ENCODE data around the gene CCSER1. TPM values are rescaled to one million over a fixed set of nuclear protein-coding genes. Genes with fewer than 3 reads are reported as not detected.

Gene CCSER1
- total RNA-seq, 1 donor from 2014 or later = 11.9 TPM

DNA sequence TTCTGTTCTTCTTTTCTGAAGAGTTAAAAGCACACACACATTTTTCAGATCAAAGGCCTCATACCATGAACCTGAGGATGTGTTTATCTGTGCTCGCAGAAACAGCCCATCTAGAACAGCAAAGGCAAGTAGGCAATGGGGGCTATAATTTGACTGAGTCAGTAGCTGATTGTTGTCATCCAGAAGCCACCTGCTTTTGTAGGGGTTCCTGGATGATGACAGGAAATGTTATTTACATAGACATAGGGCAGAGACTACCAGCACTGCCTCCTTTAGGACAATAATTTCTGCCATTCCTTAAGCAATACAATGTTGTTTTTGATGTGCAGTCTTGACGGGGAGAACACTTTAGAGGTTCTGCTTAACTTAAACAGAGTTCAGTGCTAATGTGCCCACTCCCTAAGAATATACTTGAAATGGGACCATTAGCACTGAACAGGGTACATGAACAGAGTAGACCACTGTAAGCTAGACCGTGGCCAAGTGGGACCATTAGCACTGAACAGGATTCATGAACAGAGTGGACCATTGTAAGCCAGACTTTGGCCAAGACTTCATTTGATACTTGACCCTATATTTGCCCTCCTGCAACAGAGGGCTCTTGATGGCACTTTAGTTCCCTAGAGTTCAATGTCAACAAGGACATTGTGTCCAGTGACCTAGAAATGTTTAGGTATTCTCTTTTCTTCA, 42.8 kb upstream of the CCSER1 start:
- no peaks in the 10 kb centered on the region for H3K36me3 Mint-ChIP-seq (ENCODE audit: low read depth)
- peaks cover 3% of the 10 kb centered on the region for H3K9me3 Mint-ChIP-seq
- no peak overlapping the region for H3K27ac Mint-ChIP-seq (ENCODE audit: unreplicated experiment)
- TF ChIP-seq, protein P1, sequence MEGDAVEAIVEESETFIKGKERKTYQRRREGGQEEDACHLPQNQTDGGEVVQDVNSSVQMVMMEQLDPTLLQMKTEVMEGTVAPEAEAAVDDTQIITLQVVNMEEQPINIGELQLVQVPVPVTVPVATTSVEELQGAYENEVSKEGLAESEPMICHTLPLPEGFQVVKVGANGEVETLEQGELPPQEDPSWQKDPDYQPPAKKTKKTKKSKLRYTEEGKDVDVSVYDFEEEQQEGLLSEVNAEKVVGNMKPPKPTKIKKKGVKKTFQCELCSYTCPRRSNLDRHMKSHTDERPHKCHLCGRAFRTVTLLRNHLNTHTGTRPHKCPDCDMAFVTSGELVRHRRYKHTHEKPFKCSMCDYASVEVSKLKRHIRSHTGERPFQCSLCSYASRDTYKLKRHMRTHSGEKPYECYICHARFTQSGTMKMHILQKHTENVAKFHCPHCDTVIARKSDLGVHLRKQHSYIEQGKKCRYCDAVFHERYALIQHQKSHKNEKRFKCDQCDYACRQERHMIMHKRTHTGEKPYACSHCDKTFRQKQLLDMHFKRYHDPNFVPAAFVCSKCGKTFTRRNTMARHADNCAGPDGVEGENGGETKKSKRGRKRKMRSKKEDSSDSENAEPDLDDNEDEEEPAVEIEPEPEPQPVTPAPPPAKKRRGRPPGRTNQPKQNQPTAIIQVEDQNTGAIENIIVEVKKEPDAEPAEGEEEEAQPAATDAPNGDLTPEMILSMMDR (conservative IDR thresholded peaks at IDR 0.05) = no peak
- H3K4me3 Mint-ChIP-seq = no peak overlapping the region
- DNase-seq (ENCODE audit: low read depth, low spot score) = no peak
- H3K27me3 Mint-ChIP-seq (ENCODE audit: low read depth) = no peaks in the 10 kb centered on the region
- peaks cover 29% of the 10 kb centered on the region for H3K4me1 Mint-ChIP-seq

DNA sequence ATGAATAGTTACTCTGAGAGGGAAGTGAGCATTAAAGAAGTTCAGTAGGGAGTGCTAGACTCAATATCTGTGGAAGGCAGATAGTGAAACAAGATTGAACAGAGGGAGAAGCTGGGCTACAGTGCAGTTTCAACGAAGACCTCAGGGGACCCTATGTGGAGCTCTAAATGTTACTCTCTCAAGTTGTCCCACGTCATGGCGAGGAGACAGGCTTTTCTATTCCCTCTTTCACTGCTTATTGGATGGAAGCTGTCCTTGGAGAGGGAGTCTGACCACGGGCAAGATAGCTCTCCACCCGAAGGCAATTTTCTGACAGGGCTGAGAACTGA, 42.3 kb upstream of the CCSER1 start:
- no peak for DNase-seq (ENCODE audit: low read depth, low spot score)
- Mint-ChIP-seq H3K4me3 (no peak overlapping the region), H3K36me3 (ENCODE audit: low read depth) (no peaks in the 10 kb centered on the region), H3K9me3 (peaks cover 3% of the 10 kb centered on the region), H3K27ac (ENCODE audit: unreplicated experiment) (no peak overlapping the region), H3K4me1 (peaks cover 28% of the 10 kb centered on the region), H3K27me3 (ENCODE audit: low read depth) (no peaks in the 10 kb centered on the region)
- TF ChIP-seq, protein P1 (conservative IDR thresholded peaks at IDR 0.05) = no peak

DNA sequence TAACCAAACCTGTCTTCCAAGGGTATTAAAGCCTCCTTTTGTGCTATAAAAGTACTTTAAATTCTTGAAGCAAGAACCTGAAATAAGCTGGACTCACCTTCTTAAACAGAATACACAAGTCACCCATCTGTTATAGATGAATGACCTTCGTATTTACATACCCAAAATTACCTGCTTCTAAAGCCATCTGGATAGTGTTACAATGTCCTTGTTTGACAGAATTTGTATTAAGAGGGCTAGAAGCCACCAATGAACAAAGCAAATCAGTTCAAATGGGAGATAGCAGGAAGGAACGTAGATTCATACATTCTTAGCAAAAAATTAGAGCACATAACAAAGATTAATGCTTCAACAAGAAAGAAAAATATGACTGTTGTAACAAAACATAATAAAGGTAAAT, 33.7 kb upstream of the CCSER1 start:
- no peaks in the 10 kb centered on the region for H3K36me3 Mint-ChIP-seq (ENCODE audit: low read depth)
- peaks cover 13% of the 10 kb centered on the region for H3K4me1 Mint-ChIP-seq
- no peak overlapping the region for H3K4me3 Mint-ChIP-seq

DNA sequence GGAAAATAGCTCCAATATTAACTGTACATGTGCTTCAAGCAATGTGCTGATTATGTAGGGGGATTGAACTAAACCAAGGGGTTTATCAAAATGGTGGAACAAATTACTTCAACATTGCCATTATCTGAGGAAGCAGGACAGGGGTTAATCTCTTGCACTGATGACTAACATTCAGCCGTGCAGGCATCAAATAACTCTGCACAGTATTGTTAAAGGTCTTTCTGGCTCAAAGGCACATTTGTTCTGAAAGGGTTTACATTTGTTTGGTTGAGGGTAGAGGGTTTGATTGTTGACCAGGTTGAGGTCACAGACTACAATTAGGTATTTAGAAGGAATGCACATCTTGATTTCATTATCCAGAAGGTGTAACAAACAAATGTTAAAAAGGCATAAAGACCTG, 32.2 kb upstream of the CCSER1 start:
- Mint-ChIP-seq H3K27me3 (ENCODE audit: low read depth) (no peaks in the 10 kb centered on the region), H3K9me3 (no peaks in the 10 kb centered on the region), H3K4me3 (no peak overlapping the region), H3K4me1 (peaks cover 13% of the 10 kb centered on the region), H3K36me3 (ENCODE audit: low read depth) (no peaks in the 10 kb centered on the region), H3K27ac (ENCODE audit: unreplicated experiment) (no peak overlapping the region)
- no peak for DNase-seq (ENCODE audit: low read depth, low spot score)
- TF ChIP-seq, protein P1 (conservative IDR thresholded peaks at IDR 0.05) = no peak

More for the DNA sequence above, 33.7 kb upstream of the CCSER1 start:
- DNase-seq (ENCODE audit: low read depth, low spot score) = no peak
- TF ChIP-seq, protein P1 (conservative IDR thresholded peaks at IDR 0.05) = no peak
- Mint-ChIP-seq H3K27ac (ENCODE audit: unreplicated experiment) (no peak overlapping the region), H3K27me3 (ENCODE audit: low read depth) (no peaks in the 10 kb centered on the region), H3K9me3 (peaks cover 3% of the 10 kb centered on the region)

DNA sequence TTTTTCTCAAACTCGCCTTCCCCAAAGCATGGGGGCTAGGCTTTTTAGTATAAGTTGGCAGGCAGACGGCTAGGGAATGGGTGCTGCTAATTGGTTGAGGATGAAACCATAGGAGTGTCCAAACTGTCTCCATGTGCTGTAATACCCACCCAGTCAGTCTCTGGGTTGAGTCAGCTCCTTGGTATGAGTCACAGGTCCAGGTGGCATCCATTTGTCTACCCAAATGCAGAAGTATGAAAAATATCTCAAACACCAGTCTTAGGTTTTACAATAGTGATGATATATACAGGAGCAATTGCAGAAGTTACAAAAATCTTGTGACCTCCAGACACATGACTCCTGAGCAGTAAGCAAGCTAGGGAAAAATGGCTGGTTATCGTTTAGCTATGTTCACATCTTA, 27.4 kb upstream of the CCSER1 start:
- TF ChIP-seq, protein P1 (conservative IDR thresholded peaks at IDR 0.05) = no peak
- no peaks in the 10 kb centered on the region for H3K36me3 Mint-ChIP-seq (ENCODE audit: low read depth)
- H3K27ac Mint-ChIP-seq (ENCODE audit: unreplicated experiment) = no peak overlapping the region
- DNase-seq (ENCODE audit: low read depth, low spot score) = no peak
- H3K4me3 Mint-ChIP-seq = no peak overlapping the region
- peaks cover 6% of the 10 kb centered on the region for H3K4me1 Mint-ChIP-seq
- H3K9me3 Mint-ChIP-seq = no peaks in the 10 kb centered on the region
- H3K27me3 Mint-ChIP-seq (ENCODE audit: low read depth) = no peaks in the 10 kb centered on the region
